Activated T-helper 1 cell treated with anti-CD3 and anti-CD28 coated beads, Interleukin-12 subunit alpha, Interleukin-12 subunit beta, Interleukin-2, Interleukin-4 antibody, amounts not matched to agents 30 ng/mL and 10 ng/mL and 1 ng/mL, durations not matched to agents 14 hours and 24 hours and 36 hours (primary cell): Measurements from ENCODE around the gene CTPS2. TPM values are rescaled to one million over a fixed set of nuclear protein-coding genes. Genes with fewer than 3 reads are reported as not detected.
"Not testable (repeated sequence)": the region's sequence is repeated elsewhere in the genome, so short reads cannot be mapped to it uniquely, and the experiment has no call there.

ENCODE experiments used
- DNase-seq: peaks from one replicate; pipeline ENCODE4 v3.0.0; 2021; ENCODE audit warnings: low spot score
- H3K27ac Mint-ChIP-seq: one replicate; pipeline ENCODE4 v1.8.0; 2021; ENCODE audit warnings: mild to moderate bottlenecking, mixed read lengths
- H3K27me3 Mint-ChIP-seq: one replicate; pipeline ENCODE4 v1.8.0; 2022; ENCODE audit warnings: mild to moderate bottlenecking, moderate library complexity, mixed read lengths; ENCODE audit not compliant: insufficient read depth
- H3K36me3 Mint-ChIP-seq: one replicate; pipeline ENCODE4 v1.8.0; 2021; ENCODE audit warnings: low read depth, mixed read lengths
- H3K4me1 Mint-ChIP-seq: one replicate; pipeline ENCODE4 v1.8.0; 2021; ENCODE audit warnings: low read depth, mixed read lengths
- H3K4me3 Mint-ChIP-seq: one replicate; pipeline ENCODE4 v1.8.0; 2021; ENCODE audit warnings: mild to moderate bottlenecking, moderate library complexity, mixed read lengths
- H3K9me3 Mint-ChIP-seq: one replicate; pipeline ENCODE4 v1.8.0; 2021; ENCODE audit warnings: mixed read lengths
- intact Hi-C: fragments of 100-400 bp; cut with micrococcal nuclease; formaldehyde crosslinking; loops from one replicate; pipeline ENCODE4 v1.15.1; 2024
- total RNA-seq: library from RNA; stranded (reverse); gene quantifications from 2 replicates; pipeline ENCODE4 v1.2.3, GENCODE V29; 2022

Gene CTPS2
- total RNA-seq, 1 donor from 2014 or later = 5.1 TPM

DNA sequence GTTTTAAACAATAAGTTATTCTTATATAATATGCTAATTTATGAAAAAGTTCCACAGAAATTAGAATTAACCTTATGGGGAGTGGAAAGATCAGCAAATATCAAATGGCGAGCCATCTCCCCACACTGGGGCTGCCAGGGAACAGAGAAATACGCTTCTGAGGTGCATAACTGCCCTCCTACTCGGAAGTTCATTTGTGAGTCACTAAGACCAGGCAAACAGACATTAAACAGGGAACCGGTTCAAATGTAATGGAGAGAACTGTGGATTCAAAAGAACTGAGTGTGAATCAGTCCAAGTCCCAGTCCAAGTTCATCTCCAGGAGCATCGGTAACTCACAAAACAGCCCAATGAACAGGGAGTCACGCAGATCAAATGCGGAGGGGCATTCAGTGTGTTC is 73.9 kb downstream of the CTPS2 start:
- no peak overlapping the region for H3K4me3 Mint-ChIP-seq
- intact Hi-C loops = no loop called here
- no peaks in the 10 kb centered on the region for H3K9me3 Mint-ChIP-seq
- H3K4me1 Mint-ChIP-seq = no peaks in the 10 kb centered on the region
- DNase-seq = no peak
- no peaks in the 10 kb centered on the region for H3K27me3 Mint-ChIP-seq
- no peak overlapping the region for H3K27ac Mint-ChIP-seq
- H3K36me3 Mint-ChIP-seq = no peaks in the 10 kb centered on the region

DNA sequence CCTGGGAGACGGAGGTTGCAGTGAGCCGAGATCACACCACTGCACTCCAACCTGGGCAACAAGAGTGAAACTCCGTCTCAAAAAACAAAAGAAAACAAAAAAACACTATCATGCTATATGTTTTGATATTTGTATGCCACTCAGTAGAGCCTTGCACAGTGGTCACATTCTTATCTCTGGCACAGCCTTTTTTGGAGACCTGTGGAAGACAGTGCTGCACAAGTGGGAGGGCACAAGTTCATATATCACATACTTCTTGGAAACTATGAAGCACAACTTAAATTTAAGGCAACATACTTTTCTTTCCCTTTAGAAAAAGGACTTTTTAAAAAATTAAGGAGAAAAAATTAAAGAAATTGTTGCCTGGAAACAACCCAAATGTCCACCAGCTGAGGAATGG is 76.9 kb downstream of the CTPS2 start:
- H3K27me3 Mint-ChIP-seq = no peaks in the 10 kb centered on the region
- DNase-seq = no peak
- no peak overlapping the region for H3K4me3 Mint-ChIP-seq
- intact Hi-C loops = no loop called here
- no peaks in the 10 kb centered on the region for H3K36me3 Mint-ChIP-seq
- H3K4me1 Mint-ChIP-seq = no peaks in the 10 kb centered on the region
- H3K27ac Mint-ChIP-seq = no peak overlapping the region
- H3K9me3 Mint-ChIP-seq = no peaks in the 10 kb centered on the region

DNA sequence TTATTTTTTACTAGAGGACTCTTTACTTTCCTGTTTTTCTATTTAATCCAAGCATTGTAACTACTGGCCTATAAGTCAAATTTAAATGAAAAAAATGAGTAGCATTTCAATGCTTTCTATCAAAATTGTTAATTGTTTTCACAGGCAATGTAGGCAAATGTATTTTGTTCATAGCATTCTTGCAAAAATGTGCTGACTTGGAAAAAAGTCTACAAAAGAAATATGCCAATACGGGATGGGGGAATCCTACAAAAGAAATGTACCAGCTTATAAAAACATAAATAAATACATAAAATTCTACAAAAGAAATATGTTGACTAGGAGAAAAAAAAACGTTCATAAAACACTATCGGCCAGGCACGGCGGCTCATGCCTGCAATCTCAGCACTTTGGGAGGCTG is 77.4 kb downstream of the CTPS2 start:
- Mint-ChIP-seq H3K4me3 (no peak overlapping the region), H3K36me3 (no peaks in the 10 kb centered on the region), H3K27ac (no peak overlapping the region), H3K9me3 (no peaks in the 10 kb centered on the region), H3K27me3 (no peaks in the 10 kb centered on the region), H3K4me1 (no peaks in the 10 kb centered on the region)
- intact Hi-C loops = no loop called here
- DNase-seq = no peak

DNA sequence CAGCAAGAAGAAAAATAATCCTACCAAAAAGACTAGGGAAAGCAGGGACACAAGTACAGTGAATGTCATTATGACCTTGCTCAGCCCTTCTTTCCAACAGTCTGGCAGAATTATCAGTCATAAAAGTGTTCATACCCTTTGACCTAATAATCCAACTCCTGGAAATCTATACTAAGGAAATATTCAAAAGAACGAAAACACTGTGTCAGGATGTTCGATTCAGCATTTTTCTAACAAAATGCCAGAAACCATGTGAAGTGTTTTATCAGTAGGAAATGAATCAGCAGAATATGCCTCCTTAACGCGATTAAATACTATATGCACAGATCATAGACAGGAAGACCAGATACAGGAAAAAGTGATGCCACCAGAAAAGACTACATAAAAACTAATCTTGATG is 78.7 kb downstream of the CTPS2 start:
- no peak for DNase-seq
- no peaks in the 10 kb centered on the region for H3K27me3 Mint-ChIP-seq
- no peaks in the 10 kb centered on the region for H3K4me1 Mint-ChIP-seq
- H3K36me3 Mint-ChIP-seq = no peaks in the 10 kb centered on the region
- intact Hi-C loops = no loop called here
- H3K9me3 Mint-ChIP-seq = no peaks in the 10 kb centered on the region
- no peak overlapping the region for H3K27ac Mint-ChIP-seq
- H3K4me3 Mint-ChIP-seq = no peak overlapping the region

DNA sequence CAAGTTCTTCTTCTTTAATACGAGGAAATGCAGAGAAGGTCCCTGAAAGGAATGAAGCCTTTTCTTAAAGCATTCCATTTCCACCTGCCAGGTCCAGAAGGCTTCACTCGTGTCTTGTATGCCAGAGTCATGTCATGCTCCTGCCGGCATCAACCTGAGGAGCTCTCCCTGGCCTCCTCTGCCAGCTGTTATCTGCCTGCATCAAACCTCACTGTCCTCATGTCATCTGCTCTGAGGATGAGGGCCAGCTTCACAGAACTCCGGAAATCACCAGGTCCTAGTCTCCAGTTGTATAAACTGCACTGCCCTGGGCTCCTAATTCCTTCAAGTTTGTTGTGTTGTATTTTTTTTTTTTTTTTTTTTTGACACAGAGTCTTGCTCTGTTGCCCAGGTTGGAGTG is 82.6 kb downstream of the CTPS2 start:
- no peak for DNase-seq
- Mint-ChIP-seq H3K36me3 (no peaks in the 10 kb centered on the region), H3K27ac (no peak overlapping the region), H3K9me3 (no peaks in the 10 kb centered on the region), H3K4me3 (no peak overlapping the region), H3K4me1 (no peaks in the 10 kb centered on the region), H3K27me3 (no peaks in the 10 kb centered on the region)
- intact Hi-C loops = no loop called here

DNA sequence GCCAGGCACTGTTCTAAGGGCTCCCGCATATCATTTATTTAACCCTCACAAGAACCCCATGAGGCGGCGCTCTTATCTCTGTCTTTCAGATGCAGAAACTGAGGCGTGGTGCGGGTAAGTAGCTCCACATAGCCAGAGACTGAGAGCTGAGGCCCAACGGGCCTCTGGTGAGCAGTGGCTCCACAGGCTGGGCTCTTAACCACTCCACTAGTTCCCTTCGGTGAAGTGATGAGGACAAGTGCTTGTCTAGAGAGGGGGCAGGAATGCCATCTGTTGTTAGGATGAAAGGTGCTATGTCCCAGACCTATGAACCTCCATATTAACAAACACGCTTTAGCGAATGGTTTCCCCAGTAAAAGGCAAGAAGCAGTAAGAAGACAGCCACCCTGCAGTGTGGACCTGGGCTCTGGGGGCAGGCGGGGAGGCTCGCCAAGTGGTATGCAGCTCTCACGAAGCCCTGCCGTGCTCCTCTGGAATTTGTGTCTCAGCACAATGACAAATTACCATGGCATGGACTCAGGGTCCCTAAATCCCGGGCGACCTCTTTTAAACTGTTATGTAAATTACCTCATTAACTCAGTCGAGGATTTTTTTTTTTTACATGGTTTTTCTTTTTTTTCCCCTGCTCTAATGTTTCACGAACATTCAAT is 83.4 kb downstream of the CTPS2 start:
- H3K36me3 Mint-ChIP-seq = no peaks in the 10 kb centered on the region
- H3K4me3 Mint-ChIP-seq = no peak overlapping the region
- H3K9me3 Mint-ChIP-seq = no peaks in the 10 kb centered on the region
- intact Hi-C loops = no loop called here
- H3K4me1 Mint-ChIP-seq = no peaks in the 10 kb centered on the region
- no peaks in the 10 kb centered on the region for H3K27me3 Mint-ChIP-seq
- no peak for DNase-seq
- H3K27ac Mint-ChIP-seq = no peak overlapping the region

DNA sequence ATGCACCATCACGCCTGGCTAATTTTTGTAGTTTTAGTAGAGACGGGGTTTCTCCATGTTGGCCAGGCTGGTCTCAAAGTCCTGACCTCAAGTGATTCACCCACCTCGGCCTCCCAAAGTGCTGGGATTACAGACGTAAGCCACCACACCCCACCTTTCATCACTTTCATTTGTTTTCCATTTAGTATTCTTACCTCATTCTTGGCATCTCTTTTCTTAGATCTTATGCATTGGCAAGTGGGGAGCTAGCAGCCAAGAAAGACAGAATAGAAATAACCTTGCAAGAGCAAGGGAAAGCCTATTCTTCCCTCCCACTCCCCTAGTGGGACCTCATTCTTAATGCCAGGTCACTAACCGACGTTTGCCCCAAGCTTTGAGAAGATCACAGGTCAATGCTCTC is 84.0 kb downstream of the CTPS2 start:
- H3K36me3 Mint-ChIP-seq, H3K4me1 Mint-ChIP-seq, H3K27ac Mint-ChIP-seq, intact Hi-C loops, H3K4me3 Mint-ChIP-seq, DNase-seq, H3K9me3 Mint-ChIP-seq, H3K27me3 Mint-ChIP-seq: not testable (repeated sequence)

DNA sequence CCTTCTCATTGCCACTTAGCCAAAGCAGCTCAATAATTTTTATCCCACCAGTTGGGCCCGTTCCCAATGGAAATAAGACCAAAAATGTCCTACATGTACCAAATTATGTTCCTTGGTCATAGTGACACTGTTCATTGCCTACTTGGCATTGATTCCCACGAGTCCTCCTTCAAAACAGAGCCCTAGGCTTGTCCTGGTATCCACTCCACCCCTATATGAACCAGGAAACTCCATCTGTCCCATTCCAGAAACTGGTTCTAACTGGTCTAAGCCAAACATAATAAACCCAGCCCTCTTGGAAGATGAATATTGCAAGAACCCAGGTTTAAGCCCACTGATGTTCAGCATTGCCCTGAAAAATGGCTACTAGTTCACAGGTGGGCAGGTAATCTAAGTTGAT is 93.4 kb downstream of the CTPS2 start:
- intact Hi-C loops = no loop called here
- Mint-ChIP-seq H3K9me3 (no peaks in the 10 kb centered on the region), H3K4me3 (no peak overlapping the region), H3K4me1 (no peaks in the 10 kb centered on the region), H3K27ac (no peak overlapping the region), H3K36me3 (peaks cover 7% of the 10 kb centered on the region), H3K27me3 (no peaks in the 10 kb centered on the region)
- no peak for DNase-seq

DNA sequence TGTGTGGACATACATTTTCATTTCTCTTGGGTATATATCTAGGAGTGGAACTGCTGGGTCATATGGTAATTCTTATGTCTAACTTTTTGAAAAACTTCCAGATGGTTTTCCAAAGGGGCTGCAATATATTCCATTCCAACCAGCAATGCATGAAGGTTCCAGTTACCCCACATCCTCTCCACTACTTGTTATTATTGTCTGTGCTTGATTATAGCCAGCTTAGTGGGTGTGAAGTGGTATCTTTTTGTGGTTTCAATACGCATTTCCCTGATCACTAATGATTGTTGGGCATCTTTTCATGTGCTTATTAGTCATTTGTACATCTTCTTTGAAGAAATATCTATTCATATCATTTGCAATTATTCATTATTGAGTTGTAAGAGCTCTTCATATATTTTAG is 94.0 kb downstream of the CTPS2 start:
- DNase-seq = no peak
- Mint-ChIP-seq H3K4me1 (no peaks in the 10 kb centered on the region), H3K27me3 (no peaks in the 10 kb centered on the region), H3K9me3 (no peaks in the 10 kb centered on the region), H3K36me3 (peaks cover 7% of the 10 kb centered on the region), H3K27ac (no peak overlapping the region), H3K4me3 (no peak overlapping the region)
- intact Hi-C loops = no loop called here

DNA sequence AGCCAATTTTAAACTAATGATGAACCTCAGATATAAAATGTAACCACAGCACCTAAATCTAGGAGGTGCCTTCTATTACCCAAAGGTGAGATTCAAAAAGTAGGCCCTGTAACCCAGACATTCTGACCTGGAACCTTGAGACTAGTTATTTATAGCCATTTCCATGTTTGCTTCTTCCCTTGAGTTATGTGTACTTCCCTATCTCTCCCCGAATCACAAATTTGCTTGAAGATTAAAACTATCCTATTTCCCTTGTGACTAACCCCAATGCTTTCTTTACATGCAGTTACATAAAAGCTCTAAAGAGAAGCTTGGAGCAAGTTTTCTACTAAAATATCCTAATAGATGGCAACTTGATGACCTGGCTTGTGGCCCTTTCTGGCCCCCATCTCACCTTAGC is 95.1 kb downstream of the CTPS2 start:
- H3K4me3 Mint-ChIP-seq = no peak overlapping the region
- H3K27ac Mint-ChIP-seq = no peak overlapping the region
- H3K36me3 Mint-ChIP-seq = peaks cover 7% of the 10 kb centered on the region
- H3K27me3 Mint-ChIP-seq = no peaks in the 10 kb centered on the region
- no peaks in the 10 kb centered on the region for H3K9me3 Mint-ChIP-seq
- H3K4me1 Mint-ChIP-seq = no peaks in the 10 kb centered on the region
- intact Hi-C loops = no loop called here
- no peak for DNase-seq

DNA sequence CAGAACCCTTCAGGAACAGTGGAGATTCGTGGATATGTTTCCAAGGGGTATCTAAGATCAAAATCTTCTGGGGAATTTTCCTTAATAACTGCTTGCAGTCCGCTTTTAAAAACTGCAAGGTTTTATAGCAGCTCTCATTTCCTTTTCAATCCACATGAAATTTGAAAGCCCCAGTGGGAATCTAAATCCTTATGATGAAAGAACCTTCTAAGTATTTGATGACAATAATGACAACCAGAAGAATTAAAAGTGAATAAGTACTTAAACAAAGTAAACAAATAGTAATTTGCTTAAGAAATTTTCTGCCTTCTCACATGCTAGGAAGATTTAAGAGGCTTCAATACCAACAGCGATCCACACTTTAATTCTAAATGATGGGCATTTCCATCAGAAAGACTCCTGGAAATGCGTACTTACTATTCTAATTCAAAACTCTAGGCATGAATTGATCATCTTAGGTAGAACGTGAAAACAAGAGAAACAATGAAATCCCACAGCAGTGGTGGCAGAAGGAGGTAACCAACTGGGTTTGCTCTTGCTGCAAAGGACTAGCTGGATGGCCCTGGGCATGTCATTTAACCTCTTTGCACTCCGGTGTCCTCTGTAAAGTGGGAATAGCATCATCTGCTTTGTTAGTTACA is 100.1 kb downstream of the CTPS2 start:
- peaks cover 6% of the 10 kb centered on the region for H3K36me3 Mint-ChIP-seq
- no peaks in the 10 kb centered on the region for H3K9me3 Mint-ChIP-seq
- H3K4me1 Mint-ChIP-seq = no peaks in the 10 kb centered on the region
- intact Hi-C loops = no loop called here
- no peak overlapping the region for H3K4me3 Mint-ChIP-seq
- no peak for DNase-seq
- H3K27ac Mint-ChIP-seq = no peak overlapping the region
- H3K27me3 Mint-ChIP-seq = no peaks in the 10 kb centered on the region

DNA sequence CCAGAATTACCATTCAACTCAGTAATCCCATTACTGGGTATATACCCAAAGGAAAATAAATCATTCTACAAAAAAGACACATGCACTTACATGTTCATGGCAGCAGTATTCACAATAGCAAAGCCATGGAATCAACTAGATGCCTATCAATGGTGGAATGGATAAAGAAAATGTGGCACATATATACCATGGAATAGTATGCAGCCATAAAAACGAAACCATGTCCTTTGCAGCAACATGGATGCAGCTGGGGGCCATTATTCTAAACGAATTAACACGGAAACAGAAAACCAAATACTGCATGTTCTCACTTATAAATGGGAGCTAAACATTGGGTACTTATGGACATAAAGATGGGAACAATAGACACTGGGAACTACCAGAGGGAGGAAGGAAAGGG is 101.8 kb downstream of the CTPS2 start:
- intact Hi-C loops, DNase-seq, H3K27me3 Mint-ChIP-seq, H3K9me3 Mint-ChIP-seq, H3K4me1 Mint-ChIP-seq, H3K4me3 Mint-ChIP-seq, H3K27ac Mint-ChIP-seq, H3K36me3 Mint-ChIP-seq: not testable (repeated sequence)

DNA sequence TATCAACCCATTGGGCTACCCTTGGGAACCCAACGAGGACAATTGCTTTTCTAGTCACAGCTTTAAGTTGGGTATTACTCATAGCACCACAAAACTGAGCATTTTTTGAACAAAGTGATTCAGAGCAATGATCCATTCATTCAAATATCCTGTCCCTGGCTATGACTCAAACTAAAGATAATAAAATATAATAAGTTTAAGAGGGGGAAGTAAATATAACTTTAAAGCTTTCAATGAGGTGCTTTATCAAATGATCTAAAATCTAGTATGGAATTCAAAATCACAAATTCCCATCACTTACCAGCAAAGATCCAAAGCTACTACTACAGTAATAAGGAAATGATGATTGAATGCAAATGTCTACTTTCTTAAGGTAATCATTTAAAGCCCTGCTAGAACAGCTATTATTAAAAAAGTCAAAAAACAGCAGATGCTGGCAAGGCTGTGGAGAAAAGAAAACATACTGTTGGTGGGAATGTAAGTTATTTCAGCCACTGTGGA is 102.3 kb downstream of the CTPS2 start:
- no peaks in the 10 kb centered on the region for H3K4me1 Mint-ChIP-seq

More for the DNA sequence above, 102.3 kb downstream of the CTPS2 start:
- H3K27me3 Mint-ChIP-seq = no peaks in the 10 kb centered on the region
- H3K36me3 Mint-ChIP-seq = peaks cover 2% of the 10 kb centered on the region
- no peak overlapping the region for H3K4me3 Mint-ChIP-seq
- no peaks in the 10 kb centered on the region for H3K9me3 Mint-ChIP-seq
- DNase-seq = no peak
- H3K27ac Mint-ChIP-seq = no peak overlapping the region
- intact Hi-C loops = no loop called here
